Right lobe of liver (tissue), 4 donors: Measurements from ENCODE around the gene TAS2R60.

ENCODE experiments used
- CTCF ChIP-seq, 4 donors: fragments of 200-600 bp in 3 of 4; fragments of 450-650 bp in 1 of 4; IDR thresholded peaks; one replicate each; pipeline versions ENCODE4 v1.5.1 to v1.8.0; 2016 to 2022; ENCODE audit warnings: antibody characterized with exemption in 4 of 4, mild to moderate bottlenecking in 2 of 4
- POLR2A ChIP-seq: fragments of 450-650 bp; IDR thresholded peaks from one replicate; pipeline ENCODE4 v1.6.1; 2017; ENCODE audit warnings: antibody characterized with exemption, mild to moderate bottlenecking
- donor health status: DM: no; HTN: no; CAD: no.
- donor health status: DM: no; HTN: no; CAD: no.
- donor health status: DM: no; HTN: yes; CAD: no.

- TF ChIP-seq POLR2A = no peak
- no peak for TF ChIP-seq CTCF (IDR thresholded peaks at IDR 0.05)
Measured at GRCh38 chr7:143411976-143412708, 31.1 kb upstream of the TAS2R60 start.
